Type B pancreatic cell (in vitro differentiated cells): Measurements from ENCODE around the gene TGFBR3. TPM values are rescaled to one million over a fixed set of nuclear protein-coding genes. Genes with fewer than 3 reads are reported as not detected.

ENCODE experiments used
- DNase-seq: peaks from one replicate; pipeline ENCODE4 v3.0.0; 2021; ENCODE audit warnings: mixed read lengths; ENCODE audit not compliant: unreplicated experiment; ENCODE audit errors: extremely low spot score
- H3K27ac Mint-ChIP-seq: 2 replicates; pipeline ENCODE4 v1.8.0; 2021; ENCODE audit warnings: mild to moderate bottlenecking, mixed read lengths
- H3K27me3 Mint-ChIP-seq: 2 replicates; pipeline ENCODE4 v1.8.0; 2021; ENCODE audit warnings: mixed read lengths
- H3K36me3 Mint-ChIP-seq: 2 replicates; pipeline ENCODE4 v1.8.0; 2021; ENCODE audit warnings: mixed read lengths
- H3K4me1 Mint-ChIP-seq: one replicate; pipeline ENCODE4 v1.8.0; 2021; ENCODE audit warnings: mixed read lengths; ENCODE audit not compliant: unreplicated experiment
- H3K4me3 Mint-ChIP-seq: 2 replicates; pipeline ENCODE4 v1.8.0; 2021; ENCODE audit warnings: mild to moderate bottlenecking, mixed read lengths
- H3K9me3 Mint-ChIP-seq: 2 replicates; pipeline ENCODE4 v1.8.0; 2021; ENCODE audit warnings: mixed read lengths
- CTCF ChIP-seq: fragments of 200-600 bp; sonication (generic); conservative IDR thresholded peaks from 2 replicates; pipeline ENCODE4 v1.5.0; 2021; ENCODE audit warnings: antibody characterized with exemption, mild to moderate bottlenecking
- total RNA-seq: library from RNA; stranded (reverse); gene quantifications from 2 replicates; pipeline ENCODE4 v1.2.1, GENCODE V29; 2021; ENCODE audit warnings: low replicate concordance

TGFBR3 gene
- total RNA-seq, 1 donor from 2014 or later: 33.5 TPM

GRCh38 chr1:91651661-91652071 lies 234.3 kb downstream of the TGFBR3 start:
- Mint-ChIP-seq H3K9me3 (peaks cover 6% of the 10 kb centered on the region), H3K4me3 (no peak overlapping the region), H3K36me3 (peaks cover 5% of the 10 kb centered on the region), H3K27ac (no peak overlapping the region), H3K4me1 (peaks cover 8% of the 10 kb centered on the region), H3K27me3 (peaks cover 6% of the 10 kb centered on the region)
- TF ChIP-seq CTCF: no peak
- no peak for DNase-seq

GRCh38 chr1:91651243-91651642 lies 234.7 kb downstream of the TGFBR3 start:
- H3K9me3 Mint-ChIP-seq: peaks cover 6% of the 10 kb centered on the region
- H3K36me3 Mint-ChIP-seq: peaks cover 5% of the 10 kb centered on the region
- H3K27ac Mint-ChIP-seq: no peak overlapping the region
- H3K4me1 Mint-ChIP-seq: peaks cover 8% of the 10 kb centered on the region
- no peak overlapping the region for H3K4me3 Mint-ChIP-seq
- no peak for DNase-seq
- H3K27me3 Mint-ChIP-seq: peaks cover 6% of the 10 kb centered on the region
- no peak for TF ChIP-seq CTCF

GRCh38 chr1:91650764-91651163 lies 235.2 kb downstream of the TGFBR3 start:
- Mint-ChIP-seq H3K4me1 (peaks cover 8% of the 10 kb centered on the region), H3K9me3 (peaks cover 2% of the 10 kb centered on the region), H3K27ac (no peak overlapping the region), H3K4me3 (no peak overlapping the region), H3K27me3 (peaks cover 6% of the 10 kb centered on the region), H3K36me3 (peaks cover 5% of the 10 kb centered on the region)
- no peak for TF ChIP-seq CTCF
- DNase-seq: no peak

GRCh38 chr1:91647061-91647460 lies 238.9 kb downstream of the TGFBR3 start:
- DNase-seq: no peak
- no peak overlapping the region for H3K27ac Mint-ChIP-seq
- no peaks in the 10 kb centered on the region for H3K36me3 Mint-ChIP-seq
- H3K4me3 Mint-ChIP-seq: no peak overlapping the region
- H3K4me1 Mint-ChIP-seq: peaks cover 8% of the 10 kb centered on the region
- TF ChIP-seq CTCF: no peak
- no peaks in the 10 kb centered on the region for H3K27me3 Mint-ChIP-seq
- no peaks in the 10 kb centered on the region for H3K9me3 Mint-ChIP-seq

GRCh38 chr1:91645031-91645430 lies 240.9 kb downstream of the TGFBR3 start:
- no peak overlapping the region for H3K4me3 Mint-ChIP-seq
- H3K36me3 Mint-ChIP-seq: no peaks in the 10 kb centered on the region
- no peaks in the 10 kb centered on the region for H3K27me3 Mint-ChIP-seq
- no peak for DNase-seq
- no peak overlapping the region for H3K27ac Mint-ChIP-seq
- H3K9me3 Mint-ChIP-seq: no peaks in the 10 kb centered on the region
- no peak for TF ChIP-seq CTCF
- H3K4me1 Mint-ChIP-seq: no peaks in the 10 kb centered on the region

GRCh38 chr1:91643431-91643830 lies 242.5 kb downstream of the TGFBR3 start:
- TF ChIP-seq CTCF: no peak
- no peak for DNase-seq
- Mint-ChIP-seq H3K4me3 (no peak overlapping the region), H3K27ac (no peak overlapping the region), H3K4me1 (no peaks in the 10 kb centered on the region), H3K27me3 (no peaks in the 10 kb centered on the region), H3K9me3 (no peaks in the 10 kb centered on the region), H3K36me3 (no peaks in the 10 kb centered on the region)
